CD14-positive monocyte (primary cell): Measurements from ENCODE around the gene CARD9. TPM values are rescaled to one million over a fixed set of nuclear protein-coding genes. Genes with fewer than 3 reads are reported as not detected.

ENCODE experiments used
- DNase-seq, 3 donors: peaks; one replicate each; pipeline ENCODE4 v3.0.0-alpha.2; 2011 to 2022
- H2AFZ ChIP-seq: 2 replicates; pipeline ENCODE4 v1.6.0; 2012; ENCODE audit warnings: mild to moderate bottlenecking, low read depth, low read length, inconsistent platforms; ENCODE audit not compliant: insufficient read depth, poor library complexity, severe bottlenecking
- H3K27ac ChIP-seq, 2 donors: 1 replicate in 1 of 2; 2 replicates in 1 of 2; pipeline ENCODE4 v1.5.1; 2012 to 2013; ENCODE audit warnings: low read length in 2 of 2, control low read depth in 1 of 2, inconsistent platforms in 1 of 2, low read depth in 1 of 2, mild to moderate bottlenecking in 1 of 2
- H3K27me3 ChIP-seq, 2 donors: one replicate each; pipeline versions ENCODE4 v1.6.0 to v1.6.1; 2011 to 2013; ENCODE audit warnings: low read length in 2 of 2; ENCODE audit not compliant: control insufficient read depth in 2 of 2, insufficient read depth in 2 of 2
- H3K36me3 ChIP-seq, 2 donors: replicated peaks in 1 of 2; 1 replicate in 1 of 2; 2 replicates in 1 of 2; pipeline versions ENCODE4 v1.5.1 to v1.6.1; 2012 to 2013; ENCODE audit warnings: low read length in 2 of 2, control low read depth in 1 of 2, inconsistent platforms in 1 of 2, mild to moderate bottlenecking in 1 of 2; ENCODE audit not compliant: insufficient read depth in 2 of 2, control insufficient read depth in 1 of 2
- H3K4me1 ChIP-seq, 2 donors: 1 replicate in 1 of 2; 2 replicates in 1 of 2; pipeline versions ENCODE4 v1.5.1 to v1.6.1; 2012 to 2013; ENCODE audit warnings: low read length in 2 of 2, control low read depth in 1 of 2, inconsistent platforms in 1 of 2, mild to moderate bottlenecking in 1 of 2, moderate library complexity in 1 of 2; ENCODE audit not compliant: insufficient read depth in 2 of 2, control insufficient read depth in 1 of 2
- H3K4me2 ChIP-seq: replicated peaks from 2 replicates; pipeline ENCODE3; 2012; ENCODE audit warnings: low read length, moderate library complexity, mild to moderate bottlenecking; ENCODE audit not compliant: poor library complexity, severe bottlenecking; ENCODE audit errors: extremely low read depth
- H3K4me3 ChIP-seq, 3 experiments: fragments of 200-600 bp in 1 of 3; sonication (generic) in 1 of 3; replicated peaks in 1 of 3; 1 replicate in 2 of 3; 2 replicates in 1 of 3; pipeline ENCODE4 v1.5.1; 2011 to 2013; ENCODE audit warnings: low read length in 3 of 3, mild to moderate bottlenecking in 3 of 3, control low read depth in 2 of 3, low read depth in 2 of 3, inconsistent platforms in 1 of 3, moderate library complexity in 1 of 3
- H3K79me2 ChIP-seq: 2 replicates; pipeline ENCODE4 v1.6.0; 2012; ENCODE audit warnings: mild to moderate bottlenecking, control low read depth, inconsistent platforms, low read length, moderate library complexity; ENCODE audit not compliant: insufficient read depth
- H3K9ac ChIP-seq: 2 replicates; pipeline ENCODE4 v1.6.0; 2017; ENCODE audit warnings: low read length, mild to moderate bottlenecking; ENCODE audit not compliant: insufficient read depth, poor library complexity, severe bottlenecking
- H3K9me3 ChIP-seq, 2 donors: replicated peaks in 1 of 2; 1 replicate in 1 of 2; 2 replicates in 1 of 2; pipeline versions ENCODE4 v1.5.1 to v1.6.1; 2012 to 2013; ENCODE audit warnings: low read length in 2 of 2, control low read depth in 1 of 2; ENCODE audit not compliant: control insufficient read depth in 1 of 2, insufficient read depth in 1 of 2
- H4K20me1 ChIP-seq: 2 replicates; pipeline ENCODE4 v1.6.0; 2012; ENCODE audit warnings: mild to moderate bottlenecking, low read length, control low read depth, moderate library complexity; ENCODE audit not compliant: insufficient read depth
- H3K27ac Mint-ChIP-seq, 7 donors: one replicate each; pipeline ENCODE4 v1.8.0; 2020; ENCODE audit warnings: mild to moderate bottlenecking in 7 of 7, mixed read lengths in 7 of 7, moderate library complexity in 6 of 7, inconsistent platforms in 2 of 7
- H3K27me3 Mint-ChIP-seq, 3 donors: one replicate each; pipeline ENCODE4 v1.8.0; 2021 to 2022; ENCODE audit warnings: low read depth in 3 of 3, mild to moderate bottlenecking in 3 of 3, mixed read lengths in 3 of 3, moderate library complexity in 3 of 3, inconsistent platforms in 1 of 3
- H3K36me3 Mint-ChIP-seq, 2 donors: one replicate each; pipeline ENCODE4 v1.8.0; 2020; ENCODE audit warnings: mixed read lengths in 2 of 2, inconsistent platforms in 1 of 2, mild to moderate bottlenecking in 1 of 2
- H3K4me1 Mint-ChIP-seq: one replicate; pipeline ENCODE4 v1.8.0; 2020; ENCODE audit warnings: mild to moderate bottlenecking, mixed read lengths
- H3K4me3 Mint-ChIP-seq, 2 donors: one replicate each; pipeline ENCODE4 v1.8.0; 2020; ENCODE audit warnings: mild to moderate bottlenecking in 2 of 2, mixed read lengths in 2 of 2, moderate library complexity in 1 of 2
- H3K9me3 Mint-ChIP-seq, 7 donors: one replicate each; pipeline ENCODE4 v1.8.0; 2020 to 2022; ENCODE audit warnings: mixed read lengths in 7 of 7, mild to moderate bottlenecking in 6 of 7, moderate library complexity in 6 of 7, inconsistent platforms in 2 of 7
- WGBS: methylation state at CpG from one replicate; pipeline ENCODE4 v1.1.5; 2013; ENCODE audit warnings: missing lambda C conversion rate; ENCODE audit not compliant: insufficient coverage; 5-methylcytosine and 5-hydroxymethylcytosine counted together
- intact Hi-C, 2 donors: fragments of 100-400 bp; cut with micrococcal nuclease; formaldehyde crosslinking; loops; one replicate each; pipeline versions ENCODE4 v1.15.0 to v1.15.1; 2023
- polyA plus RNA-seq, 3 donors: library from polyadenylated mRNA; depleted of rRNA in 1 of 3; unstranded in 2 of 3; stranded (reverse) in 1 of 3; fragments of 300-500 nt in 2 of 3; fragments of >200 nt in 1 of 3; fragmentation: Illumina TruSeq in 2 of 3; gene quantifications; 1 replicate in 2 of 3; 2 replicates in 1 of 3; pipeline ENCODE4 v1.2.3, GENCODE V29; 2012 to 2021
- TF ChIP-seq, protein P1 (sequence below): fragments of 200-600 bp; IDR thresholded peaks from one replicate; pipeline ENCODE4 v1.8.0; 2022; ENCODE audit warnings: antibody characterized with exemption, mild to moderate bottlenecking

Gene CARD9
- polyA plus RNA-seq, 3 donors, result 34.3 to 108 (median 41.4) TPM

GRCh38 chr9:136348691-136349090, 24.8 kb downstream of the CARD9 start:
- no peak for DNase-seq
- Histone ChIP-seq H3K36me3 (no peaks in the 10 kb centered on the region), H3K4me1 (no peaks in the 10 kb centered on the region), H3K9me3 (no peaks in the 10 kb centered on the region), H3K4me2 (no peak overlapping the region), H2AFZ (no peak overlapping the region), H3K4me3 (no peak overlapping the region), H3K79me2 (no peaks in the 10 kb centered on the region), H3K27me3 (no peaks in the 10 kb centered on the region), H3K9ac (no peak overlapping the region), H4K20me1 (no peaks in the 10 kb centered on the region), H3K27ac (no peak overlapping the region)
- H3K36me3 Mint-ChIP-seq, result no peaks in the 10 kb centered on the region
- intact Hi-C loops, result no loop called here
- 94% methylated on average over 13 of the region's 14 CpGs for WGBS
- H3K9me3 Mint-ChIP-seq, result no peaks in the 10 kb centered on the region
- TF ChIP-seq, protein P1, sequence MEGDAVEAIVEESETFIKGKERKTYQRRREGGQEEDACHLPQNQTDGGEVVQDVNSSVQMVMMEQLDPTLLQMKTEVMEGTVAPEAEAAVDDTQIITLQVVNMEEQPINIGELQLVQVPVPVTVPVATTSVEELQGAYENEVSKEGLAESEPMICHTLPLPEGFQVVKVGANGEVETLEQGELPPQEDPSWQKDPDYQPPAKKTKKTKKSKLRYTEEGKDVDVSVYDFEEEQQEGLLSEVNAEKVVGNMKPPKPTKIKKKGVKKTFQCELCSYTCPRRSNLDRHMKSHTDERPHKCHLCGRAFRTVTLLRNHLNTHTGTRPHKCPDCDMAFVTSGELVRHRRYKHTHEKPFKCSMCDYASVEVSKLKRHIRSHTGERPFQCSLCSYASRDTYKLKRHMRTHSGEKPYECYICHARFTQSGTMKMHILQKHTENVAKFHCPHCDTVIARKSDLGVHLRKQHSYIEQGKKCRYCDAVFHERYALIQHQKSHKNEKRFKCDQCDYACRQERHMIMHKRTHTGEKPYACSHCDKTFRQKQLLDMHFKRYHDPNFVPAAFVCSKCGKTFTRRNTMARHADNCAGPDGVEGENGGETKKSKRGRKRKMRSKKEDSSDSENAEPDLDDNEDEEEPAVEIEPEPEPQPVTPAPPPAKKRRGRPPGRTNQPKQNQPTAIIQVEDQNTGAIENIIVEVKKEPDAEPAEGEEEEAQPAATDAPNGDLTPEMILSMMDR, result no peak
- H3K27ac Mint-ChIP-seq, result no peak overlapping the region
- H3K4me3 Mint-ChIP-seq, result no peak overlapping the region
- no peaks in the 10 kb centered on the region for H3K4me1 Mint-ChIP-seq
- peaks cover 0 to 5% (median 1%) of the 10 kb centered on the region in 3 donors for H3K27me3 Mint-ChIP-seq

- Mint-ChIP-seq H3K4me1 (no peaks in the 10 kb centered on the region), H3K27me3 (peaks cover 0 to 5% (median 1%) of the 10 kb centered on the region in 3 donors), H3K9me3 (no peaks in the 10 kb centered on the region), H3K36me3 (no peaks in the 10 kb centered on the region), H3K27ac (no peak overlapping the region), H3K4me3 (no peak overlapping the region)
- H3K4me1 ChIP-seq, result peaks cover 5% of the 10 kb centered on the region in 2 donors
- H3K27ac ChIP-seq, result no peak overlapping the region
- H3K4me2 ChIP-seq, result no peak overlapping the region
- 94% methylated on average over 28 of the region's 34 CpGs for WGBS
- H2AFZ ChIP-seq, result no peak overlapping the region
- H4K20me1 ChIP-seq, result no peaks in the 10 kb centered on the region
- DNase-seq, result no peak
- no peaks in the 10 kb centered on the region for H3K79me2 ChIP-seq
- intact Hi-C loops, result no loop called here
- TF ChIP-seq, protein P1, result no peak
- H3K9me3 ChIP-seq, result no peaks in the 10 kb centered on the region
- no peak overlapping the region for H3K4me3 ChIP-seq
- H3K27me3 ChIP-seq, result no peaks in the 10 kb centered on the region
- H3K36me3 ChIP-seq, result no peaks in the 10 kb centered on the region
- H3K9ac ChIP-seq, result no peak overlapping the region
Observed at GRCh38 chr9:136347472-136348256, 25.8 kb downstream of the CARD9 start.
